ENCODE measurements around the gene MINDY3.
A peak's percentile ranks its signal among the peaks of the same experiment; 100 is the strongest.

Gene MINDY3

GRCh38 chr10:15738270-15738925, 121.9 kb downstream of the MINDY3 start:
- DNase-seq = no peak

DNA sequence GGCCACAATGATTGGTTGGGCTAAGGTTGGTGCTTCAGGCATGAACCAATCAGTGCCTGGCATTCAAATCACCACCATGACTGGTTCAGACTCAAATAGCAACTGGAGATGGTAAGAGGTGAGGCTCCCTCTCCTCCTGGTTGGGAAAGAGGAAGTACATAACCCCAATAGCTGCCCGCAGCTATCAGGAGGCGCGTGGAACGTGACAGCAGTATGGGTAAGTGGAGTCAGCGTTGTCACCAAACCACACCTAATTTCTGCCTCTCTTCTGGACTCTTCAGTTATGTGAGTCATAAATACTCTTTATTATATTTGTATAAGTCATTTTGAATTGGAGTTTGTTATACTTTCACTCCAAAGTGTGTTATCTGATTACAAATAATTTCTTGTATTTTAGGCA, 122.7 kb downstream of the MINDY3 start:
- no peak for DNase-seq

- peak in 4 of 56 donors; percentile 9 to 27 (median 15) for DNase-seq
Observed at GRCh38 chr10:15735763-15736162, 124.5 kb downstream of the MINDY3 start.

DNA sequence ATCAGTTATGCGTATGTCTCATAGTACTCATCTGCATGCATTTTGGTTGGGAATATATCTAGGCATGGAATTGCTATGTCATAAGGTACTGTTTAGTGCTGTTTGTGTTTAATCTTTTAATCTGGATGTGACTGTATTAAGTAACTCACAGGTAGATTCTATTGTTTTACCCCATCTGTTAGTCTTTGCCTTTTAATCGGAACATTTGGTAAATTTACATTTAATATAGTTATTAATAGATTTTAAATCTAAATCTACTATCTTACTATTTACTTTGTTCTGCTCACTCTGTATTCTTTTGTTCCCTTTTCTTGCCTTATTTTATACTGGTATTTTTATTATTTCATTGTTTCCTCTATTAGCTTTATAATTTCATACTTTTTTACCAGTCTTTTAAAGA, 130.0 kb downstream of the MINDY3 start:
- DNase-seq = no peak

GRCh38 chr10:15729890-15730289, 130.4 kb downstream of the MINDY3 start:
- no peak for DNase-seq

Measured in amygdala (tissue), 56 donors.